ENCODE data around the gene C1orf226. TPM values are rescaled to one million over a fixed set of nuclear protein-coding genes. Genes with fewer than 3 reads are reported as not detected.

Gene C1orf226
- total and polyA plus RNA-seq, 9 of the 15 experiments (the other 6 are each of a cell fraction or from before 2014, with no cell fraction given): 0.10 to 1.4 (median 0.47) TPM

DNA sequence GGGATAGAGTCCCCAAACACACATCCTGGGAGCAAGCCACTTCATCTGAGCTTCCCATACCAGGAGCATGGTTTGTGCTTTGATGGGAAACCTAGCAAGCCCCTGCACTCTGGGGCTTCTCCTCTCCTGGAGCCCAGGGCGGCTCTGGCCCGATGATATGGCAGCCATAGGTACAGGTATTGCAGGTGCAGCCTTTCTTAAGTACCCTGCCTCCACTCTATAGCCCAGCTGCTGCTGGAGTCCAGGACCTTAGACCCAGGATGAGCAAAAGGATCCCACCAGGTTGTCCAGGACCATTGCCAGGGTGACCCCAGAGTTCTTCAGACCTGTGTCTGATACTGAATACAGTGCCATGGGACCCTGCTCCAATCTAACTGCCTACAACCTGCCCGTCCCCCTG, 4.2 kb downstream of the C1orf226 start:
- H3K4me3 ChIP-seq: 0 out of 2 replicates have a peak overlapping the region, but pooled peaks have one; percentile 2
- ChIA-PET POLR2A (interaction anchor here (2.1 kb wide), 1 partner anchor 12 kb away, joined by 9 read pairs; no protein-coding TSS in a partner anchor), CTCF (ENCODE audit: low intra/inter-chr PET ratio) (no interaction called here)
- H3K9me1 ChIP-seq (ENCODE audit: control insufficient read depth, insufficient read depth, low read length): peaks cover 6% of the 10 kb centered on the region
- no peak overlapping the region for H2AFZ ChIP-seq (ENCODE audit: low read depth, low read length)
- peak overlapping the region; percentile 69 for H3K27ac ChIP-seq (ENCODE audit: extremely low read depth, low read depth, low read length)
- peaks cover 12% of the 10 kb centered on the region; the same call in 2 of the 3 replicates for H3K79me2 ChIP-seq (ENCODE audit: control insufficient read depth, insufficient read depth, low read length)
- H3K4me2 ChIP-seq (ENCODE audit: insufficient read depth, low read length): peak overlapping the region; percentile 73
- TSS peak; percentile 62 for BruUV-seq (replicated peaks)
- DNase-seq (ENCODE audit: extremely low read depth in 1 of 4, low spot score in 3 of 4): no peak
- H3K27me3 ChIP-seq (ENCODE audit: control insufficient read depth in 2 of 2, insufficient read depth in 2 of 2, low read length in 2 of 2): no peaks in the 10 kb centered on the region
- H3K36me3 ChIP-seq (ENCODE audit: control insufficient read depth, insufficient read depth, low read length): no peaks in the 10 kb centered on the region; the same call in 2 of the 3 replicates
- in situ Hi-C loops (cut with MboI): no loop called here
- no peaks in the 10 kb centered on the region for H4K20me1 ChIP-seq (replicated peaks; ENCODE audit: control insufficient read depth, insufficient read depth, low read length)
- FAIRE-seq: no peak
- peaks cover 83 to 95% of the 10 kb centered on the region in 2 experiments for H3K4me1 ChIP-seq (replicated peaks in 1 of 2; ENCODE audit: control insufficient read depth in 2 of 2, insufficient read depth in 2 of 2, low read length in 2 of 2)
- no peak for ATAC-seq
- 44% methylated on average over 3 of the region's 3 CpGs for WGBS (ENCODE audit: insufficient coverage, low coverage, missing lambda C conversion rate)
- H3K9me3 ChIP-seq (replicated peaks; ENCODE audit: control insufficient read depth, insufficient read depth, low read depth, low read length): no peaks in the 10 kb centered on the region
- peak overlapping the region; percentile 45 to 71; a peak in 3 of 4 replicates for H3K9ac ChIP-seq (ENCODE audit: insufficient read depth in 1 of 2, low read depth in 2 of 2, low read length in 2 of 2)
- intact Hi-C loops (cut with micrococcal nuclease): loop anchor here (2.0 kb wide), 1 partner anchor 13 kb away; no protein-coding TSS in a partner anchor
- TF ChIP-seq LCOR (CRISPR knock-in tag; IDR thresholded peaks at IDR 0.05) (no peak), ZFX (CRISPR knock-in tag; IDR thresholded peaks at IDR 0.05) (0 out of 2 replicates have a peak, but pooled peaks have one; percentile 42)

DNA sequence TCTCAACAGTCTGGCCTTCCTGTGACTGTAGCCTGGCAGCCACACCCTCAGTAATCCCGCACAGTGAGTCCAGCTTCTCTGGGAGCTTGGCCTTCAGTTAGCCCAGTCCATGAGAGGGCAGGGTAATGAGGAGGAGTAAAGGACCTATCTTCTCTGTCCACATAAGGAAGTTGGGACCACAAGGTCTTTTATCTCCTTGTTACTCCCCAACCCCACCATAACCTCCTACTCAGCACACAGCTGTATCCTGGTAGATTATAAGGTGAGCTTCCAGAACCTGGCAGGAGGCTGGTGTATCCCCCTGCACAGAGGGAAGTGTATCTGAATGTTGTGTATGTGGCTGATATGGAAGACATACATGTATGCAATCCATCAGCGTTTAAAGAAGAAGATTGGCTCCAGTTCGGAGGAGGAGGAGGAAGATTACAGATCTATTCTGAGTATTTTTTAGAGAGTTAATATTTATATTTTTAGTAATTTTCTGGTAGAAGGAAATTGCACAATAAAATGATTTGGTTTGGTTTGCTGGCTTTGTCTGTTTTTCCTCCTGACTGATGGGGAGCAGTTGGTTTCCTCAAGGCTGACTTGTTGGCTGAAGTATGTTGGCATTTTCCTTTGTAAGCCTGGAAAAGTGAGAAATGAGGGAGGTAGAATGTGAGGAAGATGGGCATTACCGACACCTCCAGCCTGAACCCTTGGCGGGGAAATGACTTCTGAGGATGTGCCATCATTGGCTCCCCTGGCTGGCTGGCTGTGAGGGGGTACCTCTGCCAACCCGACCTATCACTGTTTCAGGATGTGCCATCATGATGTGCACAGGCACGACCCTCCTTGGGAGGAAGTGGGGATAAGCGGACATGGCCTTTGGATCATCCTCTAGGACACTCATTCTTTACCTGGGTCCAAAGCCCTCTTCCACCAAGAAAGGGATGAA, 5.0 kb downstream of the C1orf226 start:
- CTCF ChIA-PET (ENCODE audit: low intra/inter-chr PET ratio): no interaction called here
- TF ChIP-seq SIRT6 (IDR thresholded peaks at IDR 0.05; ENCODE audit: low read depth, low read length) (no peak), HNRNPUL1 (IDR thresholded peaks at IDR 0.05; ENCODE audit: low read length) (no peak), ERF (CRISPR knock-in tag; IDR thresholded peaks at IDR 0.05) (0 out of 2 replicates have a peak, but pooled peaks have one; percentile 64), ZFPM2 (CRISPR knock-in tag; IDR thresholded peaks at IDR 0.05) (no peak), ZNF431 (CRISPR knock-in tag; IDR thresholded peaks at IDR 0.05) (no peak), NR2C2 (CRISPR knock-in tag; IDR thresholded peaks at IDR 0.05) (no peak), NR2C2 (tag; IDR thresholded peaks at IDR 0.05) (no peak), ZNF12 (CRISPR knock-in tag; IDR thresholded peaks at IDR 0.05) (no peak), ILF3 (IDR thresholded peaks at IDR 0.05; ENCODE audit: borderline replicate concordance) (0 out of 2 replicates have a peak, but pooled peaks have one; percentile 10), RHOXF2B (CRISPR knock-in tag; conservative IDR thresholded peaks at IDR 0.05) (no peak)
- TF ChIP-seq, protein P1, sequence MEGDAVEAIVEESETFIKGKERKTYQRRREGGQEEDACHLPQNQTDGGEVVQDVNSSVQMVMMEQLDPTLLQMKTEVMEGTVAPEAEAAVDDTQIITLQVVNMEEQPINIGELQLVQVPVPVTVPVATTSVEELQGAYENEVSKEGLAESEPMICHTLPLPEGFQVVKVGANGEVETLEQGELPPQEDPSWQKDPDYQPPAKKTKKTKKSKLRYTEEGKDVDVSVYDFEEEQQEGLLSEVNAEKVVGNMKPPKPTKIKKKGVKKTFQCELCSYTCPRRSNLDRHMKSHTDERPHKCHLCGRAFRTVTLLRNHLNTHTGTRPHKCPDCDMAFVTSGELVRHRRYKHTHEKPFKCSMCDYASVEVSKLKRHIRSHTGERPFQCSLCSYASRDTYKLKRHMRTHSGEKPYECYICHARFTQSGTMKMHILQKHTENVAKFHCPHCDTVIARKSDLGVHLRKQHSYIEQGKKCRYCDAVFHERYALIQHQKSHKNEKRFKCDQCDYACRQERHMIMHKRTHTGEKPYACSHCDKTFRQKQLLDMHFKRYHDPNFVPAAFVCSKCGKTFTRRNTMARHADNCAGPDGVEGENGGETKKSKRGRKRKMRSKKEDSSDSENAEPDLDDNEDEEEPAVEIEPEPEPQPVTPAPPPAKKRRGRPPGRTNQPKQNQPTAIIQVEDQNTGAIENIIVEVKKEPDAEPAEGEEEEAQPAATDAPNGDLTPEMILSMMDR (IDR thresholded peaks at IDR 0.05 in 2 of 3, conservative IDR thresholded peaks at IDR 0.05 in 1 of 3; ENCODE audit: insufficient read depth in 2 of 3, low read depth in 1 of 3, low read length in 3 of 3): no peak

More for the DNA sequence above, 5.0 kb downstream of the C1orf226 start:
- Histone ChIP-seq H3K4me3 (0 out of 2 replicates have a peak overlapping the region, but pooled peaks have one; percentile 2), H3K27ac (ENCODE audit: extremely low read depth, low read depth, low read length) (peak overlapping the region; percentile 69), H3K9ac (ENCODE audit: insufficient read depth in 1 of 2, low read depth in 2 of 2, low read length in 2 of 2) (peak overlapping the region; percentile 45 to 71), H3K9me3 (replicated peaks; ENCODE audit: control insufficient read depth, insufficient read depth, low read depth, low read length) (no peaks in the 10 kb centered on the region), H3K4me1 (replicated peaks in 1 of 2; ENCODE audit: control insufficient read depth in 2 of 2, insufficient read depth in 2 of 2, low read length in 2 of 2) (peaks cover 83 to 95% of the 10 kb centered on the region in 2 experiments), H3K9me1 (ENCODE audit: control insufficient read depth, insufficient read depth, low read length) (peaks cover 7% of the 10 kb centered on the region), H4K20me1 (replicated peaks; ENCODE audit: control insufficient read depth, insufficient read depth, low read length) (no peaks in the 10 kb centered on the region), H3K27me3 (ENCODE audit: control insufficient read depth in 2 of 2, insufficient read depth in 2 of 2, low read length in 2 of 2) (no peaks in the 10 kb centered on the region), H2AFZ (ENCODE audit: low read depth, low read length) (no peak overlapping the region), H3K4me2 (ENCODE audit: insufficient read depth, low read length) (peak overlapping the region; percentile 73), H3K36me3 (ENCODE audit: control insufficient read depth, insufficient read depth, low read length) (no peaks in the 10 kb centered on the region; the same call in 2 of the 3 replicates), H3K79me2 (ENCODE audit: control insufficient read depth, insufficient read depth, low read length) (peaks cover 12% of the 10 kb centered on the region; the same call in 2 of the 3 replicates)
- no TSS peak for BruUV-seq (replicated peaks)
- 33% methylated on average over 8 of the region's 8 CpGs for WGBS (ENCODE audit: insufficient coverage, low coverage, missing lambda C conversion rate)
- peak; percentile 95 for FAIRE-seq
- peak; percentile 70 for ATAC-seq
- POLR2A ChIA-PET: interaction anchor here (2.1 kb wide), 1 partner anchor 11 kb away, joined by 9 read pairs; no protein-coding TSS in a partner anchor
- peak; percentile 76 to 95 (median 88) for DNase-seq (ENCODE audit: extremely low read depth in 1 of 4, low spot score in 3 of 4)
- in situ Hi-C loops (cut with MboI) (no loop called here), intact Hi-C loops (cut with micrococcal nuclease) (loop anchor here (2.0 kb wide), 1 partner anchor 14 kb away; no protein-coding TSS in a partner anchor)
